AG04449 (cell line): Measurements from ENCODE around the gene EIF2AK2.
A peak's percentile ranks its signal among the peaks of the same experiment; 100 is the strongest.
"Not testable (repeated sequence)": the region's sequence is repeated elsewhere in the genome, so short reads cannot be mapped to it uniquely, and the experiment has no call there.

ENCODE experiments used
- CTCF ChIA-PET: fragments of 350-600 bp; formaldehyde crosslinking; extraction: SDS; loops from one replicate; lab custom pipeline; 2021; ENCODE audit warnings: antibody characterized with exemption; lab: Yijun Ruan, JAX
- POLR2A ChIA-PET: fragments of 400-600, 350-600 bp; formaldehyde crosslinking; extraction: SDS; loops from one replicate; lab custom pipeline; 2020; ENCODE audit warnings: antibody characterized with exemption, inconsistent platforms; lab: Yijun Ruan, JAX
- DNase-seq: peaks from one replicate; pipeline ENCODE4 v3.0.0-alpha.2; 2010; ENCODE audit warnings: low read depth, low spot score
- H3K4me3 ChIP-seq: 2 replicates; pipeline ENCODE4 v1.5.1; 2011; ENCODE audit warnings: low read depth, mild to moderate bottlenecking, control low read depth, low read length
- CTCF ChIP-seq: IDR thresholded peaks from one replicate; pipeline ENCODE4 v1.5.1; 2011; ENCODE audit warnings: mild to moderate bottlenecking, moderate library complexity, low read length, control low read depth, inconsistent platforms; ENCODE audit not compliant: insufficient read depth; ENCODE audit errors: missing control alignments

The EIF2AK2 gene

GRCh38 chr2:37156857-37157714 lies at the start of gene EIF2AK2:
Gene EIF2AK2 (minus strand): TSS chr2:37156980. CDS start chr2:37147806, 9,174 bp downstream.
- no peak for DNase-seq
- H3K4me3 ChIP-seq = peak within 1 kb of the TSS; percentile 78
- ChIA-PET CTCF (interaction anchor here (1.1 to 4.3 kb wide), 3 partner anchors 11 to 70 kb away, joined by 3 to 48 read pairs (median 4); no protein-coding TSS in a partner anchor), POLR2A (interaction anchor here (0.6 kb wide), 2 partner anchors 25 to 720 kb away, joined by 3 to 4 read pairs; no protein-coding TSS in a partner anchor)
- no peak for TF ChIP-seq CTCF

- CTCF ChIA-PET = no interaction called here
Measured at GRCh38 chr2:37205689-37206341, 49.0 kb upstream of the EIF2AK2 start.

GRCh38 chr2:37205071-37205661 lies 48.4 kb upstream of the EIF2AK2 start:
- H3K4me3 ChIP-seq, POLR2A ChIA-PET, DNase-seq: not testable (repeated sequence)
- CTCF ChIA-PET = interaction anchor here (1.2 kb wide), 1 partner anchor 15 kb away, joined by 3 read pairs; no protein-coding TSS in a partner anchor

More at GRCh38 chr2:37205689-37206341, 49.0 kb upstream of the EIF2AK2 start:
- no peak for TF ChIP-seq CTCF
- POLR2A ChIA-PET = no interaction called here
- DNase-seq = no peak
- no peak overlapping the region for H3K4me3 ChIP-seq

- DNase-seq = no peak
- no peak for TF ChIP-seq CTCF
- ChIA-PET CTCF (no interaction called here), POLR2A (no interaction called here)
- no peak overlapping the region for H3K4me3 ChIP-seq
Measured at GRCh38 chr2:37203708-37204107, 46.9 kb upstream of the EIF2AK2 start.

GRCh38 chr2:37201766-37202165 lies 45.0 kb upstream of the EIF2AK2 start:
- TF ChIP-seq CTCF = no peak
- no peak overlapping the region for H3K4me3 ChIP-seq
- CTCF ChIA-PET = interaction anchor here (1.4 kb wide), 1 partner anchor 12 kb away, joined by 4 read pairs; no protein-coding TSS in a partner anchor
- POLR2A ChIA-PET = no interaction called here
- DNase-seq = no peak

- H3K4me3 ChIP-seq = no peak overlapping the region
- ChIA-PET POLR2A (no interaction called here), CTCF (interaction anchor here (1.2 to 1.4 kb wide), 2 partner anchors 11 to 32 kb away, joined by 3 to 4 read pairs; no protein-coding TSS in a partner anchor)
- no peak for TF ChIP-seq CTCF
- no peak for DNase-seq
Measured at GRCh38 chr2:37201208-37201607, 44.4 kb upstream of the EIF2AK2 start.
